ENCODE data around the gene TMEM63A. TPM values are rescaled to one million over a fixed set of nuclear protein-coding genes. Genes with fewer than 3 reads are reported as not detected.

Gene TMEM63A
- total RNA-seq, 1 experiment from 2014 or later, result 91.7 TPM

- no peak for TF ChIP-seq ZBTB43 (CRISPR knock-in tag; IDR thresholded peaks at IDR 0.05)
- TF ChIP-seq ZMAT4 (CRISPR knock-in tag; IDR thresholded peaks at IDR 0.05), result no peak
- no peak for TF ChIP-seq ETV6 (CRISPR knock-in tag; IDR thresholded peaks at IDR 0.05)
- no peak for TF ChIP-seq TEAD1 (CRISPR knock-in tag; IDR thresholded peaks at IDR 0.05)
- no peak for TF ChIP-seq ZNF512 (CRISPR knock-in tag; IDR thresholded peaks at IDR 0.05; ENCODE audit: borderline replicate concordance)
- TF ChIP-seq ELF4 (CRISPR knock-in tag; IDR thresholded peaks at IDR 0.05; ENCODE audit: low read depth), result no peak
- TF ChIP-seq ZNF396 (CRISPR knock-in tag; IDR thresholded peaks at IDR 0.05; ENCODE audit: borderline replicate concordance), result no peak
- TF ChIP-seq ZNF263 (CRISPR knock-in tag; IDR thresholded peaks at IDR 0.05; ENCODE audit: low read depth), result no peak
- no peak for TF ChIP-seq ARID4B (CRISPR knock-in tag; IDR thresholded peaks at IDR 0.05; ENCODE audit: borderline replicate concordance)
- no peak for TF ChIP-seq CREM (CRISPR knock-in tag; IDR thresholded peaks at IDR 0.05)
Measured at GRCh38 chr1:225848030-225848955, 33.9 kb downstream of the TMEM63A start (continued).

- Mint-ChIP-seq H3K9me3 (peaks cover 18% of the 10 kb centered on the region), H3K27ac (no peak overlapping the region), H3K4me1 (peaks cover 8% of the 10 kb centered on the region), H3K27me3 (ENCODE audit: low read depth) (peaks cover 3% of the 10 kb centered on the region; the same call in 1 of the 2 replicates), H3K36me3 (peaks cover 60% of the 10 kb centered on the region), H3K4me3 (no peak overlapping the region)
- TF ChIP-seq ATF2 (CRISPR knock-in tag; IDR thresholded peaks at IDR 0.05; ENCODE audit: borderline replicate concordance, low read depth), result no peak
- no peak for TF ChIP-seq MAX (CRISPR knock-in tag; IDR thresholded peaks at IDR 0.05)
- TF ChIP-seq ERG (CRISPR knock-in tag; IDR thresholded peaks at IDR 0.05), result no peak
- no peak for TF ChIP-seq ZNF263 (CRISPR knock-in tag; IDR thresholded peaks at IDR 0.05; ENCODE audit: low read depth)
- no peak for TF ChIP-seq TEAD4 (CRISPR knock-in tag; IDR thresholded peaks at IDR 0.05)
- no peak for TF ChIP-seq NFATC4 (CRISPR knock-in tag; IDR thresholded peaks at IDR 0.05)
- TF ChIP-seq CTCF (IDR thresholded peaks at IDR 0.05), result no peak
- no peak for ATAC-seq
- no peak for DNase-seq (ENCODE audit: low spot score)
- ChIA-PET POLR2A (no interaction called here), CTCF (interaction anchor here (2.2 to 3.0 kb wide), 3 partner anchors 34 to 373 kb away, joined by 8 to 32 read pairs (median 20); no protein-coding TSS in a partner anchor)
Measured at GRCh38 chr1:225847610-225848009, 34.6 kb downstream of the TMEM63A start.
